GM18861 (cell line): ENCODE measurements around the gene TNFRSF12A.
"Not testable (repeated sequence)": the region's sequence is repeated elsewhere in the genome, so short reads cannot be mapped to it uniquely, and the experiment has no call there.

ENCODE experiments used
- ATAC-seq: cut with Tn5 transposase; IDR thresholded peaks from one replicate; pipeline ENCODE4 v1.9.1; 2021; ENCODE audit not compliant: unreplicated experiment

The TNFRSF12A gene

GRCh38 chr16:3045758-3046640 lies 25.8 kb downstream of the TNFRSF12A start, which contains the start of gene MMP25:
MMP25 (plus strand) TSS chr16:3046561; CDS start chr16:3046918, 357 bp downstream.
- no peak for ATAC-seq

- no peak for ATAC-seq
Observed at GRCh38 chr16:3046641-3047386, 26.6 kb downstream of the TNFRSF12A start.

GRCh38 chr16:3047387-3047720 lies 27.2 kb downstream of the TNFRSF12A start:
- ATAC-seq = no peak

- ATAC-seq = no peak
Observed at GRCh38 chr16:3049921-3050481, 29.8 kb downstream of the TNFRSF12A start.

GRCh38 chr16:3050487-3050886 lies 30.3 kb downstream of the TNFRSF12A start:
- ATAC-seq = no peak

- ATAC-seq = no peak
Observed at GRCh38 chr16:3051009-3051408, 30.8 kb downstream of the TNFRSF12A start.

- no peak for ATAC-seq
Observed at GRCh38 chr16:3051494-3051893, 31.3 kb downstream of the TNFRSF12A start.

- not testable (repeated sequence) for ATAC-seq
Observed at GRCh38 chr16:3052571-3053329, 32.6 kb downstream of the TNFRSF12A start.

GRCh38 chr16:3053330-3053710 lies 33.2 kb downstream of the TNFRSF12A start:
- ATAC-seq = not testable (repeated sequence)

GRCh38 chr16:3054965-3055733 lies 35.0 kb downstream of the TNFRSF12A start:
- ATAC-seq = no peak

GRCh38 chr16:3055734-3056115 lies 35.6 kb downstream of the TNFRSF12A start:
- ATAC-seq = not testable (repeated sequence)

- no peak for ATAC-seq
Observed at GRCh38 chr16:3056336-3057180, 36.4 kb downstream of the TNFRSF12A start.

- ATAC-seq = no peak
Observed at GRCh38 chr16:3057181-3058138, 37.3 kb downstream of the TNFRSF12A start.

- ATAC-seq = peak; percentile 38
Observed at GRCh38 chr16:3058139-3059030, 38.2 kb downstream of the TNFRSF12A start.

- ATAC-seq = peak; percentile 71
Observed at GRCh38 chr16:3059041-3059722, 39.0 kb downstream of the TNFRSF12A start.

- ATAC-seq = no peak
Observed at GRCh38 chr16:3059723-3060242, 39.6 kb downstream of the TNFRSF12A start.
